SK-N-SH treated with all-trans-retinoic acid at 6 μM for 48 hours (cell line): ENCODE data around the gene RAB11FIP3.

ENCODE experiments used
- ATAC-seq: fragments of 200-7000 bp; cut with Tn5 transposase; 3 replicates; pipeline ENCODE4 v1.9.1; 2020; ENCODE audit warnings: mild to moderate bottlenecking, moderate library complexity
- POU6F1 ChIP-seq: fragments of 250-450 bp; sonication (Bioruptor Pico); IDR thresholded peaks from 2 replicates; pipeline ENCODE4 v1.8.0; 2021; ENCODE audit warnings: low read depth, mild to moderate bottlenecking, moderate library complexity, borderline replicate concordance
- TSHZ2 ChIP-seq: fragments of 250-450 bp; sonication (Bioruptor Pico); IDR thresholded peaks from 2 replicates; pipeline ENCODE4 v1.5.0; 2020; ENCODE audit warnings: mild to moderate bottlenecking, moderate library complexity
- ZNF70 ChIP-seq: fragments of 450-650 bp; formaldehyde crosslinking; IDR thresholded peaks from 2 replicates; pipeline ENCODE4 v1.5.0; 2020; ENCODE audit warnings: mild to moderate bottlenecking, moderate library complexity

RAB11FIP3 gene

GRCh38 chr16:569445-570254, 144.2 kb downstream of the RAB11FIP3 start, which contains the start of gene PIGQ:
Gene PIGQ (plus strand): TSS chr16:569968. CDS start chr16:574075, 4,107 bp downstream.
- ATAC-seq, result peak; percentile 63
- TF ChIP-seq TSHZ2 (no peak), POU6F1 (CRISPR knock-in tag) (no peak), ZNF70 (CRISPR knock-in tag) (no peak)
